Neutrophil (primary cell): ENCODE data around the gene DBF4.
A peak's percentile ranks its signal among the peaks of the same experiment; 100 is the strongest.
"Not testable (repeated sequence)": the region's sequence is repeated elsewhere in the genome, so short reads cannot be mapped to it uniquely, and the experiment has no call there.

Experiments
- H3K27ac ChIP-seq: fragments of 200-600 bp; sonication (generic); 2 replicates; pipeline ENCODE4 v1.5.1; 2016; ENCODE audit warnings: mild to moderate bottlenecking, moderate library complexity
- H3K27me3 ChIP-seq: fragments of 200-600 bp; sonication (generic); 2 replicates; pipeline ENCODE4 v1.6.0; 2016; ENCODE audit warnings: mild to moderate bottlenecking
- H3K36me3 ChIP-seq: fragments of 200-600 bp; sonication (generic); 2 replicates; pipeline ENCODE4 v1.5.1; 2017
- H3K4me1 ChIP-seq, 2 experiments: fragments of 200-600 bp in 1 of 2; sonication (generic) in 1 of 2; 1 replicate in 1 of 2; 2 replicates in 1 of 2; pipeline versions ENCODE4 v1.5.1 to v1.6.1; 2013 to 2016; ENCODE audit warnings: low read depth in 1 of 2, low read length in 1 of 2, mild to moderate bottlenecking in 1 of 2, moderate library complexity in 1 of 2; ENCODE audit not compliant: control insufficient read depth in 1 of 2, insufficient read depth in 1 of 2
- H3K4me3 ChIP-seq, 2 experiments: fragments of 200-600 bp in 1 of 2; sonication (generic) in 1 of 2; 1 replicate in 1 of 2; 2 replicates in 1 of 2; pipeline ENCODE4 v1.5.1; 2013 to 2016; ENCODE audit warnings: low read depth in 1 of 2, low read length in 1 of 2, mild to moderate bottlenecking in 1 of 2, moderate library complexity in 1 of 2
- H3K9me3 ChIP-seq: fragments of 200-600 bp; sonication (generic); 2 replicates; pipeline ENCODE4 v1.5.1; 2016
- TF ChIP-seq, protein P1 (sequence below): fragments of 200-600 bp; sonication (generic); IDR thresholded peaks from 2 replicates; pipeline ENCODE4 v1.5.1; 2016; ENCODE audit warnings: antibody characterized with exemption

Gene DBF4

GRCh38 chr7:87876040-87876868 lies at the start of gene DBF4, which contains the start of gene SLC25A40:
DBF4 (plus strand) TSS chr7:87876493; CDS start chr7:87876733, 240 bp downstream.
SLC25A40 (minus strand) TSS chr7:87876360; CDS start chr7:87858727, 17,633 bp downstream.
- H3K4me1 ChIP-seq: peaks cover 52 to 62% of the 10 kb centered on the region in 2 experiments
- peak within 1 kb of the TSS; percentile 83 to 85 for H3K4me3 ChIP-seq
- TF ChIP-seq, protein P1, sequence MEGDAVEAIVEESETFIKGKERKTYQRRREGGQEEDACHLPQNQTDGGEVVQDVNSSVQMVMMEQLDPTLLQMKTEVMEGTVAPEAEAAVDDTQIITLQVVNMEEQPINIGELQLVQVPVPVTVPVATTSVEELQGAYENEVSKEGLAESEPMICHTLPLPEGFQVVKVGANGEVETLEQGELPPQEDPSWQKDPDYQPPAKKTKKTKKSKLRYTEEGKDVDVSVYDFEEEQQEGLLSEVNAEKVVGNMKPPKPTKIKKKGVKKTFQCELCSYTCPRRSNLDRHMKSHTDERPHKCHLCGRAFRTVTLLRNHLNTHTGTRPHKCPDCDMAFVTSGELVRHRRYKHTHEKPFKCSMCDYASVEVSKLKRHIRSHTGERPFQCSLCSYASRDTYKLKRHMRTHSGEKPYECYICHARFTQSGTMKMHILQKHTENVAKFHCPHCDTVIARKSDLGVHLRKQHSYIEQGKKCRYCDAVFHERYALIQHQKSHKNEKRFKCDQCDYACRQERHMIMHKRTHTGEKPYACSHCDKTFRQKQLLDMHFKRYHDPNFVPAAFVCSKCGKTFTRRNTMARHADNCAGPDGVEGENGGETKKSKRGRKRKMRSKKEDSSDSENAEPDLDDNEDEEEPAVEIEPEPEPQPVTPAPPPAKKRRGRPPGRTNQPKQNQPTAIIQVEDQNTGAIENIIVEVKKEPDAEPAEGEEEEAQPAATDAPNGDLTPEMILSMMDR: peak; percentile 49
- no peaks in the 10 kb centered on the region for H3K9me3 ChIP-seq
- H3K36me3 ChIP-seq: no peaks in the 10 kb centered on the region
- H3K27me3 ChIP-seq: no peaks in the 10 kb centered on the region
- H3K27ac ChIP-seq: peak within 1 kb of the TSS; percentile 89

DNA sequence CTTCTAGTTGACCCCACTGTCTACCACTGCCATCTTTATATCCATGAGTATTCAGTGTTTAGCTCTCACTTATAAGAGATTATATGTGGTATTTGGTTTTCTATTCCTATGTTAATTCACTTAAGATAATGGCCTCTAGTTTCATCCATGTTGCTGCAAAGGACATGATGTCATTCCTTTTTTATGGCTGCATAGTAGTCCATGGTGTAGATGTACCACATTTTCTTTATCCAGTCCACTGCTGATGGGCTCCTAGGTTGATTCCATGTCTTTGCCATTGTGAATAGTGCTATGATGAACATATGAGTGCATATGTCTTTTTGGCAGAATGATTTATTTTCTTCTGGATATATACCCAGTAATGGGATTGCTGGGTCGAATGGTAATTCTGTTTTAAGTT lies 47.9 kb upstream of the DBF4 start:
- not testable (repeated sequence) for H3K4me1 ChIP-seq, H3K27ac ChIP-seq, H3K9me3 ChIP-seq, H3K4me3 ChIP-seq, H3K27me3 ChIP-seq
- H3K36me3 ChIP-seq: peaks cover 19% of the 10 kb centered on the region

DNA sequence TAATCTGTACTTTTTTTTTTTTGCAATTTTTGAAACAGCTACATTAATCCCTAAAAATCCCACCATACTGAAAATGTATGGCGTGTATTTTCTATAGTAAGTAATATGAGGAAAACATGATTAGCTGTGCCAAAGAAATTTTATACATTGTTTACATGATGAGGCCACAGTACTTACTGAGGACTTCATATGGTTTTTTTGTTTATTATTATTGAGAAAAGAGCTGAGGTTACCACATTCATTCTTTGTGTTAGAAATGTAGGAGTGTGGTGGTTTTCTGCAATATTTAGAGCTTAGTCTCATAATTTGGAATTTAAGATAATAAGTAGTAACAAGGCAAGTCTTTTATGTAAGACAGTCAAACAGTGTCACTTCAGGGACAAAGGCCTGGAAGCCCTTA lies 45.2 kb upstream of the DBF4 start:
- H3K4me3 ChIP-seq: no peak overlapping the region
- H3K27me3 ChIP-seq: no peaks in the 10 kb centered on the region
- H3K36me3 ChIP-seq: peaks cover 45% of the 10 kb centered on the region
- H3K9me3 ChIP-seq: no peaks in the 10 kb centered on the region
- H3K4me1 ChIP-seq: no peaks in the 10 kb centered on the region
- no peak overlapping the region for H3K27ac ChIP-seq
- TF ChIP-seq, protein P1: no peak

DNA sequence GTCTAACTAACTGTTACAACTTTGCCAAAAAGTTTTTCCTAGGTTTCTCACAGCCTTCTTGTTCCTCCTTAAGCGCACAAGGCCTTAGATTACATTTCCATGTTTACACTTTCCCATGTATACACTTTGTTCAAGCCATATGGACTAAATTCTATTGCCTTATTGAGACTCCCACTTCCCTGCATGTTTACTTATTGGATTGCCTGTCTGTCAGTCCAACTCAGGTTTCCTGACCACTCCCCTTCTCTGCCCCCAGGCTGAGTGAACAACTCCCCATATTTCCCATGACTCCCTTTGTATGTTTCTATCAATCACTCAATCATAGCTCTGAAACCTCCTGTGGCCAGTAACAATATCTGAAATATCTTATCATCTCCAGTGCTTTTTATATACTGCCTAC lies 43.2 kb upstream of the DBF4 start:
- Histone ChIP-seq H3K4me3 (no peak overlapping the region), H3K27ac (no peak overlapping the region), H3K4me1 (no peaks in the 10 kb centered on the region), H3K36me3 (peaks cover 54% of the 10 kb centered on the region), H3K27me3 (no peaks in the 10 kb centered on the region), H3K9me3 (no peaks in the 10 kb centered on the region)
- TF ChIP-seq, protein P1: no peak

GRCh38 chr7:87837597-87837996 lies 38.7 kb upstream of the DBF4 start:
- Histone ChIP-seq H3K27me3 (no peaks in the 10 kb centered on the region), H3K4me1 (no peaks in the 10 kb centered on the region), H3K36me3 (peaks cover 59% of the 10 kb centered on the region), H3K9me3 (no peaks in the 10 kb centered on the region), H3K4me3 (no peak overlapping the region), H3K27ac (no peak overlapping the region)
- TF ChIP-seq, protein P1: no peak

DNA sequence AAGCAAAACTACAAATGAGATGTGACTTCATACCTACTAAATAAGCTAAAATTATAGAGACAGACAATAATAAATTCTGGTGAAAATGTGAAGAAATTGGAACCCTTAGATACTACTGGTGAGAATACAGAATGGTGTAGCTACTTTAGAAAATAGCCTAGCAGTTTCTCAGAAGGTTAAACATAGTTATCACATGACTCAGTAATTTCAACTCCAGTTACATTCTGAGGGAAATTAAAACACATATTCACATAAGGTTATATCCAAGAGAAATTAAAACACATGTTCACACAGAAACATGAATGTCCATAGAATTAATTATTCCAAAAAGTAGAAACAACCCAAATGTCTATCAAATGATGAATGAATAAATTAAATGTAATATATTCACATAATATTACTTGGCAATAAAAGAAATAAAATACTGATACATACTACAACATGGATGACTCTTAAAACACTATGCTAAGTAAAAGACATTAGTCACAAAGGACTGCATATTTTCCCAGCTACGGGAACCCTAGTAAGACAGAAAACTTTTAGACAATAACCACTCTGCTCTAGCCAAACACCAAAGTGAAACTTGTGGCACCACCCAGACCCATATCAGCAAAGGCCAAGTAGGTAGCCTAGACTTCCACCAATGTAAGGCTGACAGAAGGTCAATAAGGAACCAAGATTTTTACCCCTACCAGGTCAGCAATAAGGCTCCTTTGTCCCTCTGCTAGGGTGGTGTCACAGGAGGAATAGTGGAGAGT lies 25.3 kb upstream of the DBF4 start:
- Histone ChIP-seq H3K36me3 (peaks cover 46% of the 10 kb centered on the region), H3K9me3 (no peaks in the 10 kb centered on the region), H3K4me3 (no peak overlapping the region), H3K27me3 (no peaks in the 10 kb centered on the region), H3K4me1 (peaks cover 40% of the 10 kb centered on the region in 2 experiments), H3K27ac (no peak overlapping the region)
- TF ChIP-seq, protein P1: no peak
